GM12865 (cell line): ENCODE data around the gene SIRT5.

Experiments
- DNase-seq: peaks from one replicate; pipeline ENCODE4 v3.0.0; 2010; ENCODE audit warnings: low read depth
- H3K4me3 ChIP-seq: 2 replicates; pipeline ENCODE4 v1.5.1; 2011; ENCODE audit warnings: mild to moderate bottlenecking, low read depth, low read length, control low read depth
- TF ChIP-seq, protein P1 (sequence below): IDR thresholded peaks from 2 replicates; pipeline ENCODE4 v1.5.1; 2011; ENCODE audit warnings: low read length, control low read depth, low read depth, inconsistent platforms; ENCODE audit not compliant: insufficient read depth; ENCODE audit errors: missing control alignments

Gene SIRT5

GRCh38 chr6:13613029-13613594 is 38.7 kb downstream of the SIRT5 start:
- H3K4me3 ChIP-seq: peak overlapping the region; percentile 30
- DNase-seq: peak; percentile 46
- TF ChIP-seq, protein P1, sequence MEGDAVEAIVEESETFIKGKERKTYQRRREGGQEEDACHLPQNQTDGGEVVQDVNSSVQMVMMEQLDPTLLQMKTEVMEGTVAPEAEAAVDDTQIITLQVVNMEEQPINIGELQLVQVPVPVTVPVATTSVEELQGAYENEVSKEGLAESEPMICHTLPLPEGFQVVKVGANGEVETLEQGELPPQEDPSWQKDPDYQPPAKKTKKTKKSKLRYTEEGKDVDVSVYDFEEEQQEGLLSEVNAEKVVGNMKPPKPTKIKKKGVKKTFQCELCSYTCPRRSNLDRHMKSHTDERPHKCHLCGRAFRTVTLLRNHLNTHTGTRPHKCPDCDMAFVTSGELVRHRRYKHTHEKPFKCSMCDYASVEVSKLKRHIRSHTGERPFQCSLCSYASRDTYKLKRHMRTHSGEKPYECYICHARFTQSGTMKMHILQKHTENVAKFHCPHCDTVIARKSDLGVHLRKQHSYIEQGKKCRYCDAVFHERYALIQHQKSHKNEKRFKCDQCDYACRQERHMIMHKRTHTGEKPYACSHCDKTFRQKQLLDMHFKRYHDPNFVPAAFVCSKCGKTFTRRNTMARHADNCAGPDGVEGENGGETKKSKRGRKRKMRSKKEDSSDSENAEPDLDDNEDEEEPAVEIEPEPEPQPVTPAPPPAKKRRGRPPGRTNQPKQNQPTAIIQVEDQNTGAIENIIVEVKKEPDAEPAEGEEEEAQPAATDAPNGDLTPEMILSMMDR: no peak

GRCh38 chr6:13614126-13614925 is 39.9 kb downstream of the SIRT5 start:
- peak overlapping the region; percentile 91 for H3K4me3 ChIP-seq
- TF ChIP-seq, protein P1: no peak
- DNase-seq: peak; percentile 56

DNA sequence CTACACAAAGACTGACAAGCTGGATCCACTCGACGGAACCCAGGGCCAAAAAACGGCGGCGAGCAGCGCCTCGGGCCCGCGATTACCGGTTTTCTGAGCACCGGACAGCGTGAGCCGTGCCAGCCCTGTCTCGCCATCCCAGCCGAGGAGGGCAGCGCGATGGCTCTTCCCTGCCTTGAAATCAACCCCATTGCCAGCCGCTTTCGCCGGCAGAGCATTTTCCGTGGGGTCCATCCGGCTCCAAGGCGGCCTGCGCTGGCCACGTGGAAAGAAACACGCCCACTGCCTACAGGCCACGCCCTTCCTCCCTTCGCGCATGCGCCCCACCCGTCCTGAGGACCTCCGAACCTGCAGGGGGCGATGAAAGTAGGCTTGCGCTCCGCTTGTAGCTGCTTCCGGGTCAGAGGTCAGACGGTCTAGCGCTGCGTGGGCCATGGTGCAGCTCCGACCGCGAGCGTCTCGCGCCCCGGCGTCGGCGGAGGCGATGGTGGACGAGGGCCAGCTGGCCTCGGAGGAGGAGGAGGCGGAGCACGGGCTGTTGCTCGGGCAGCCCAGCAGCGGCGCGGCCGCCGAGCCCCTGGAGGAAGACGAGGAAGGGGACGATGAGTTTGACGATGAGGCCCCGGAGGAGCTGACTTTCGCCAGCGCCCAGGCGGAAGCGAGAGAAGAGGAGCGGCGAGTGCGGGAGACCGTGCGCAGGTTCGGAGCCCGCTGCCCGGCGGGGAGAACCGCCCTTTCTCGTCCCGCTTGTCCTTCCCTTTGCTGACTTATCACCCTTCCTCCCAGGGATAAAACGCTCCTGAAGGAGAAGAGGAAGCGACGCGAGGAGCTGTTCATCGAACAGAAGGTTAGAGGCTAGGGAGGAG is 40.8 kb downstream of the SIRT5 start, which contains the start of gene NOL7:
TSS of gene NOL7 (plus strand) at position 410 of the 866 bp plus-strand sequence. CDS start at position 434, 24 bp downstream.
- TF ChIP-seq, protein P1: peak; percentile 95
- H3K4me3 ChIP-seq: peak within 1 kb of the TSS; percentile 91
- DNase-seq: peak; percentile 99

GRCh38 chr6:13615792-13616120 is 41.4 kb downstream of the SIRT5 start:
- peak overlapping the region; percentile 91 for H3K4me3 ChIP-seq
- TF ChIP-seq, protein P1: no peak
- peak; percentile 39 for DNase-seq

GRCh38 chr6:13617066-13617465 is 42.7 kb downstream of the SIRT5 start:
- no peak for DNase-seq
- no peak overlapping the region for H3K4me3 ChIP-seq
- TF ChIP-seq, protein P1: no peak

GRCh38 chr6:13624871-13625288 is 50.5 kb downstream of the SIRT5 start:
- peak; percentile 69 for DNase-seq
- TF ChIP-seq, protein P1: peak; percentile 58
- H3K4me3 ChIP-seq: no peak overlapping the region
